NB4 (cell line): Measurements from ENCODE around the gene CLCF1.
"Not testable (repeated sequence)": the region's sequence is repeated elsewhere in the genome, so short reads cannot be mapped to it uniquely, and the experiment has no call there.

Source experiments
- CTCF ChIP-seq: IDR thresholded peaks from one replicate; pipeline ENCODE4 v1.5.1; 2012; ENCODE audit warnings: low read depth, low read length
- MYC ChIP-seq: IDR thresholded peaks from 2 replicates; pipeline ENCODE4 v1.6.1; 2011; ENCODE audit warnings: low read depth, low read length

- TF ChIP-seq CTCF, MYC: not testable (repeated sequence)
These were observed 28.9 kb upstream of the CLCF1 start for GRCh38 chr11:67402192-67402839.
